Measurements from ENCODE around the gene CCNL2.
"Not testable (repeated sequence)": the region's sequence is repeated elsewhere in the genome, so short reads cannot be mapped to it uniquely, and the experiment has no call there.

CCNL2 gene

GRCh38 chr1:1399187-1399871 is at the start of gene CCNL2:
CCNL2 (minus strand) TSS chr1:1399335; CDS start chr1:1399306, 29 bp downstream.
- peak; percentile 80 for DNase-seq

- not testable (repeated sequence) for DNase-seq
These were observed 47.5 kb upstream of the CCNL2 start for GRCh38 chr1:1446631-1447030.

GRCh38 chr1:1442069-1442770 is 43.1 kb upstream of the CCNL2 start:
- DNase-seq = no peak

DNA sequence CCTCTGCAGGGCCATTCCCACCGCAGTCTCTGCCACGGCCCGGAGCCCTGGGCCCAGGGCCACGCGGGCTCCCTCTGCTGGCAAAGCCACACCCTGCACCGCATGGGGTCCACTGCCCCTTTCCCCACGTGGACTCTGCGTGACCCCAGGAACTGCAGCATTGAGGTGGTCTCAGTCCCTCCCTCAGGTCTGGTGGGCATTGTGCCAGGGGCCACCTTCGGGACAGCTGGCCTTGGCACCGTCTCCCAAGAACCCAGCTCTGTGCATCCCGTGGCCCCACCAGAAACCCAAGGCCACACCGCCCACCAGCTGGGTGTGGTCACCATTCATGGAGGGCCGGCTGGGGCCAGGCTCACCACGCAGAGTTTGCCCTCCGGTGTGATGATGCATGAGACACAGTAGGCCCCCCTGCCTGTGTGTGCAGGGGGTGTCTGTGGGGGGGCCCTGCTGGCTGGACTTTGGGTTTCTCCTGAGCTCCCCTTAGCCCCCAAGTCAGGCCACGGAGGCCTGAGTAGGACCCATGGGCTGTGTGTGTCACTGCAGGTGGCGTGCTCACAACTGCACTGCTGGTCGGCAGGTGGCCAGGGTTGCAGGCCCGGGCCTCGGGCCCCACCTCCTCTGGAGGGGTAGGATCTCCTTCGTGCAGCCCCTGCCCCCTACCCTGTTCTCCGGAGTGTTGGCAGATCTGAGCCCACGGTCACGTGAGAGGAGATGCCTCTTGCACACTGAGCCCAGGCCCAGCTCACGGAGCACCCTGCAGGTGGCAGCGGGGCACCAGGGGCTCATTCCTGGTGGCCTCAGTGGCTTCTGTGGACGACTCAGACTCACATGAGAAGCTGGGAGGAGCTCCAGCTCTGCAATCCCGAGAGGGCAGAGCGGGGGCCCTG is 42.1 kb upstream of the CCNL2 start:
- DNase-seq = no peak

DNA sequence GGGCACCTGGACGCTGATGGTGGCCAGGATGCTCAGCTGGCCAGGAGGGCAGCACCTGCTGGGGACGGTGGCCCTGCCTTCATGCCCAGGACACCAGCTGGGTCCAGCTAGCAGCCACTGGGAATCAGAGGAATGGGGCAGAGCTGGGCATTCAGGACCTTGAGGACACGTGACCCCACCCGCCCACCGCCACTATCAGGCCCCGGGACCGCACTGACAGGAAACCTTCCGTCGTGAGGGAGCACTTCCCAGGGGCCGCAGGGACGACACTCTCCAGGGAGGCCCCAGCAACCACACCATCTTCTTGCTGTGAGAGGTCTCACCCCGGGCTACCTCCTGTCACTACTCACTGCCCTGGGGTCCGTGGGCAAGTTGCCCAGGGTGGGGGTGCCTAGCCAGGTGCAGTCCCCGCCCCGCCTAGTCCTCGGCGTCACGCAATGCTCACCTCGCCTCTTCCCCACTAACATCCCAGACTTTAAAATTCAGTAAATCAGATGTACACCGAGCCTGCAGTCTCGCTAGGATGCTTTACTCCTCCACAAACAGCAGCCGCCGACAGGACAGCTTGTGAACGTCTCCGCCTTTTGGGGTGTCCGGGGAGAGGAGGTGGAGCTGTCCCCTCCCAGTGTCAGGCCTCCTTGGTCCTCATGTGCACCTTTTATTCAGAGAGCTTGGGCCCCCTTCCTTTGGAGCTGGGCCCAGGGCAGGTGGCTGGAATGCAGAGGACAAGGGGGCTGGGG is 41.3 kb upstream of the CCNL2 start:
- DNase-seq = no peak

DNA sequence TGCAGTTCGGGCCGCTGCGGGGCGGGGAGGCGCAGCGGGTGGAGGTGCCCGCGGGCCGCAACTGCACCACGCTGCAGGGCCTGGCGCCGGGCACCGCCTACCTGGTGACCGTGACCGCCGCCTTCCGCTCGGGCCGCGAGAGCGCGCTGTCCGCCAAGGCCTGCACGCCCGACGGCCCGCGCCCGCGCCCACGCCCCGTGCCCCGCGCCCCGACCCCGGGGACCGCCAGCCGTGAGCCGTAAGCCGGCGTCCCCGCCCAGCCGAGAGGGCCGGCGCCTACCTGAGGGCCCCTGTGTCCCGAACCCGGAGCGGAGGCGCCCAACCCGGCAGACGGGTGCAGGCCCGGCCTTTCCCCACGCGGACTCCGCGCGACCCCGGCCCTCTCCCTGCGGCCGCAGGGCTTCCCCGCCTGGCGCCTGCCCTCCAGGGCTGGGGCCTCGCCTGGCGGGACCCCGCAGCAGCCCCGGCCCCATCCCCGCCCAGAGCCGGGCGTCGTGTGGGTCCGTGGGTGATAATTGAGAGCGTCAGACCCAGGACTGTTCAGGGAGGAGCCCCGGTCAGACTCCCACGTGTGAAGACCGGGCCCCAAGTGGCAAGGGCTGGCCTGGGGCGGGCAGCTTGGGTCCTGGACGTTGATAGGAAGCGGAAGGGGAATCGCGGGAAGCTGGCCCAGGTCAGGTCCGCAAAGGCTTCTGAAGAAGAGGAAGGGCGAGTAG is 40.6 kb upstream of the CCNL2 start:
- DNase-seq = no peak

DNA sequence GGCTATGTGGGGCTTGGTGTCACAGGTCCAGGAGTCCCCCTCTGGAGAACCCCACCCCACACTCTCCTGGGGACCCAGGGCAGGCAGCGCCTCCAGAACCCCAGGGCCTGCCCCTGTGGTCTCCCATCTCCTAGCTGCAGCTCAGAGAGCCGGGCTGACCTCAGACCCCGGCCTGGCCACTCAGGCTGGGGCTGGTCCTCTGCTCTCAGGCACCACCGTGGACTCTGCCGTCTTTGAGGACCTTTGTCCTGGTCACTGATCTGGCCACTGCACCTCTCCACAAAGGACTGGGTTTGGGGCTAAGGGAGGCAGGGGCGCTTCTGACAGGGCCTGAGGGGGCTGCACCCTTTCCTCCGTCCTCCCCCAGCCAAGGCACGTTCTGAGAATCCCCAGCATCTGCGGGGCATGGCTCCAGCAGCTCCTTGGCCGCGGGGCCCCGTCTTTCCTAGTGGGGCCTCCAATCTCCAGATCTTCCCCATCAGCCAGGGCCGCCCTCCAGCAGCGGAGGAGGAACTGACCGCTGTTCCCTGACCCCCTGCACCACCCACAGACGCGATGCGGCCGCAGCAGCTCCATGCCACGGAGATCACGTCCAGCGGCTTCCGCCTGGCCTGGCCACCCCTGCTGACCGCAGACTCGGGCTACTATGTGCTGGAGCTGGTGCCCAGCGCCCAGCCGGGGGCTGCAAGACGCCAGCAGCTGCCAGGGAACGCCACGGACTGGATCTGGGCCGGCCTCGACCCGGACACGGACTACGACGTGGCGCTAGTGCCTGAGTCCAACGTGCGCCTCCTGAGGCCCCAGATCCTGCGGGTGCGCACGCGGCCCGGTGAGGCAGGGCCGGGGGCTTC is 39.6 kb upstream of the CCNL2 start:
- DNase-seq = no peak

- DNase-seq = no peak
These were observed 38.8 kb upstream of the CCNL2 start for GRCh38 chr1:1437904-1438376.

GRCh38 chr1:1437033-1437903 is 38.1 kb upstream of the CCNL2 start:
- no peak for DNase-seq

DNA sequence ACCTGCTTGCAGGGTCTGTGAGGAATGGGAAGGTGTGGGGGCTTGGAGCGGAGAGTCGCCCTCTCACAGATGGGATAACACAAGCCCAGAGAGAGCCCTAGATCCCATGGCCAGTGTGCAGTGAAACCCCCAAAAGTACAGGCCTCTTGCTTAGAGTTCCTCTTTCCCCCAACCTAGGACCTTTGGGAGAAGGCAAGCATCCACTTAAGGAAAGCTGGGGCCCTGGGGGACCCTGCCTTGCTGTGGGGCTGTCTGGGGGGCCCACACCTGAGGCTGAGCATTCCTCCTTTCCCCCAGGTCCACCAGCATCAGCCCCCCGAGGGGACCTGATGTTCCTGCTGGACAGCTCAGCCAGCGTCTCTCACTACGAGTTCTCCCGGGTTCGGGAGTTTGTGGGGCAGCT is 37.5 kb upstream of the CCNL2 start:
- no peak for DNase-seq

DNA sequence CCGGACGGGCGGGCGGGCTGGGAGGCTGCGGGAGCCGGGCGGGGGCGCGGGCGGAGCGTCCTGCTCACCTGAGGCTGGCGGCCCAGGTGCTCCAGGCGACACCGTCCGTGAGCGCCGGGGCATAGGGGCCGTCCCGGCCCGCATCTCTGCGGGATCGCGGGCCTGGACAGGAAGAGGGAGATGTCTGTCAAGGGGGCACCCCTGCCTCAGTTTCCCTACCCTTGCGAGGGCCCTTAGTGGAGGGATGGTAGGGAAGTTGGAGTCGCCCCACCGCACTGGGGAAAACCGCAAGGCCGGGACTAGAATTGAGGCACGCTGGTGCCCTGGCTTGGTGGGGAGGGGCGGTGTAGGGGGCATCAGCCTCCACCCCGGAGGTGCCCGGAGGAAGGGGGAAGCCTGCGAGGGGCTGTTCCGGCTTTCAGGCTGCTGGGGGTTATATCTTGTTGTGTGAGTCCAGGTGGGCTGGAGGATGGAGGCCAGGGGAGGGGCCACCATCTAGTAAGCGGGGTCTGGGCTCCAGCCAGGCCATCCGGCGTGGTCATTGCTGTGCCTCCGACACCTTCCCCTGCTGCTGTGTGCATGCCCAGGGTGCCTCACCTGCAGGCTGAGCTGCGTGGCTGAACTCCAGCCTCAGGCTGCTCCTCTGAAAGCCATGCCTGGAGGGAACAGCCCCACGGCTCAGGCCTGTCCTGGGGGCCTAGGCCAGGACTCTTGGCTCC is 36.9 kb upstream of the CCNL2 start:
- DNase-seq = no peak

DNA sequence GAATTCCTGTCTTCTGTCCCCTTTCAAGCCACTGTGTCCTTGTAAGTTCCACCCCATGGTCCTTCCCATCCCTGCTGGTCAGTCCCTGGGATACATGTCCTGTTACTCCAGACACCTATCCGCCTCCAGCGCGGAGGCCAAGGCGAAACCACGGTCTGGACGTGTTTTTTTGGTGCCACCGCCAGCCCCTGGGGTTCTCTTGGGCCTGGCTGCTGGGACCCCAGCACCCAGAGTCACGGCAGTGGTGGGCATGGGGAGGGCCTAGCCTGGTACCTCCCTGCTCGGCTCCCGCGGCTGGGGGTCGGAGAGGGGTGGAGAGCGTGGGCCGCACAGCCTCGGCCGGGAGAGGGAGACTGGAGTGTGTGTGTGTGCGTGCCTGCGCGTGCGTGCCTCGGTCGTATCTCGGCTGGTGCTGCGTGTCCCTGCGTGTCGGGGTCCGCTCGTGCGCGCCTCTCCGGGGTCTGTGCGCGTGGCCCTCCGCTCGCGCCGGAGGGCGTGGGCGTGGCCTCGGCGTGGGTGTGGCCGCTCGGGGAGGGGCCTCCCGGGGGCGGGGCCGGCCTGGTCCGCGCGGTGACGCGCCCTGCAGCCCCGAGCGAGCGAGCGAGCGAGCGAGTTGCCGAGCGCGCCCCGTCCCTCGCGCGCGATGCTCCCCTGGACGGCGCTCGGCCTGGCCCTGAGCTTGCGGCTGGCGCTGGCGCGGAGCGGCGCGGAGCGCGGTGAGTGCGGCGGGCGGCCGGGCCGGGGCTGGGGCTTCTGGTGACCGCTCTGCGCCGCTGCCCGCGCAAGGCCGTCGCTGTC is 36.2 kb upstream of the CCNL2 start, which contains the start of gene VWA1:
TSS of gene VWA1 (plus strand) at position 585 of the 798 bp plus-strand sequence. CDS start at position 644, 59 bp downstream.
- no peak for DNase-seq

DNA sequence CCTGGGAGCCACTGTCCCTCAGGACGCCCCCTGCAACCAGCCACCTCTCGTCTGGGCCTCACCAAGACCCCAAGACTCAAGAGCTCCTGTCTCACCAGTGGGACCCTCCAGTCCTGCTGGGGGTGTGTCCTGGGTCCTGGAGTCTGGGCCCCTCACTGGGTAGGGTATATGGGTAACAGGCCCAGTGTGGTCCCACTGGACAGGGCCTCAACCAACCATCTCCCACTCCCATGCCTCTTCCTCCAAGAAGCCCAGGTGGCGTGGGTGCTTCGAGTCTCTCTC is 35.6 kb upstream of the CCNL2 start:
- no peak for DNase-seq

- no peak for DNase-seq
These were observed 35.1 kb upstream of the CCNL2 start for GRCh38 chr1:1434131-1434823.

DNA sequence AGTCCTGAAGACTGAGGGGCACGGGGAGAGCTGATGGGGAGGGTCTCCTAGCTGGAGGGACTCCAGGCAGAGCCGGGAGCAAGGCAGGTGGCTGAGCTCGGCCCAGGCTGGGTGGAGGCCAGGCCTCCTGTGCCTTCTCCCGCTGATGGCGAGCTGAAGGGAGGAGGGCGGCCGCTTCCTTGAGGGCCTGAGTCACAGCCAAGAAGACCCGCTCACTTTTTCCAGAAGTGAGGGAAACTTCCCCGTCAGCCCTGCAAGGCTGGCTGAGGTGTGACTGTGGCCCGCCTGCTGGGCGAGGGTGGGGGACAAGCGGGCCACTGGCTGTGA is 34.6 kb upstream of the CCNL2 start:
- DNase-seq = no peak

- DNase-seq = peak; percentile 50
These were observed 34.0 kb upstream of the CCNL2 start for GRCh38 chr1:1432951-1433803.
